ENCODE data around the gene KANSL1L.

The KANSL1L gene

DNA sequence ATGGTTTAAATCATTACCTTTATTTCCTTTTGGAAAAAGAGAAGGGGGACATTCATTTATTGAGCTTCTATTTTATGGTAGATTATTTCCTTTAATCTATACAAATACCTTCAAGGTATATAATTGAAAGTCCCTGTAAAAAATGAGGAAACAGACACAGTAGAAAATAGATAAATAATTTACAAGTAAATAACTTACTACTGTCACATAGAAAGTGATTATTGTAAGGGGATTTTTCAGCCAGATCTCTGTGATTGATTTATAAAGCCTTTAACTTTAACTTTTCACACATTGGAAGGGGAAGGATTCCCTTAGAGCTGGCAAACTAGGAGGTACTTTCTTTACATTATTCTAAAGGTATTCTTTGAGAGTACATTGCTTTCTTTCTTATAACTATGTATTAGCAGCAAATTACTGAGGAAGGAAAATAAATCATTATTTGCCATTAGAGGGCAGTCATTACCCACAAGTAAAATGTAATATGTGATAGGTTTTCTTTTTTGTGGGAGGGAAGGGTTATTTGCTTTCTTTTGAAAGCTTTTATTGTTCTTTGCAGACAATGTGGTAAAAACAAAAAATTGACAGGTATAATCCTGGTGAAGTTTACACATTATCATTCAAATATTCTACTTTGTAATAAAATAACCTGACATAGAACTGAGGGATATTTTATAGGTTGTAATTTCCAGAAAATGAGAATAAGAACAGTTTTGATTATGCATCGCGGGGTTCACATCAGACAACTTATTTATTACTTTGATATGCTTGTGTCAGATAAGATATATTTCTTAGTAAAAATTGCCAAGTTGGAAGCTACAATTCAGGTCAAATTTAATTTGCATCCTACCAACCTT lies 193.6 kb downstream of the KANSL1L start:
- no peaks in the 10 kb centered on the region for H3K9me3 ChIP-seq (ENCODE audit: control insufficient read depth, insufficient read depth, low read length)
- WGBS (ENCODE audit: insufficient coverage, insufficient read length) = no CpG with 5 or more reads among the region's 2 CpGs
- no peak overlapping the region for H3K27ac ChIP-seq (ENCODE audit: low read length)
- no peak for DNase-seq (ENCODE audit: low read depth, low spot score)
- H3K4me3 ChIP-seq (ENCODE audit: low read length) = no peak overlapping the region
- no peaks in the 10 kb centered on the region for H3K27me3 ChIP-seq (ENCODE audit: control insufficient read depth, insufficient read depth, low read length)
- no peaks in the 10 kb centered on the region for H3K4me1 ChIP-seq (ENCODE audit: control insufficient read depth, insufficient read depth, low read length)
- no peaks in the 10 kb centered on the region for H3K36me3 ChIP-seq (ENCODE audit: control insufficient read depth, insufficient read depth, low read length)

DNA sequence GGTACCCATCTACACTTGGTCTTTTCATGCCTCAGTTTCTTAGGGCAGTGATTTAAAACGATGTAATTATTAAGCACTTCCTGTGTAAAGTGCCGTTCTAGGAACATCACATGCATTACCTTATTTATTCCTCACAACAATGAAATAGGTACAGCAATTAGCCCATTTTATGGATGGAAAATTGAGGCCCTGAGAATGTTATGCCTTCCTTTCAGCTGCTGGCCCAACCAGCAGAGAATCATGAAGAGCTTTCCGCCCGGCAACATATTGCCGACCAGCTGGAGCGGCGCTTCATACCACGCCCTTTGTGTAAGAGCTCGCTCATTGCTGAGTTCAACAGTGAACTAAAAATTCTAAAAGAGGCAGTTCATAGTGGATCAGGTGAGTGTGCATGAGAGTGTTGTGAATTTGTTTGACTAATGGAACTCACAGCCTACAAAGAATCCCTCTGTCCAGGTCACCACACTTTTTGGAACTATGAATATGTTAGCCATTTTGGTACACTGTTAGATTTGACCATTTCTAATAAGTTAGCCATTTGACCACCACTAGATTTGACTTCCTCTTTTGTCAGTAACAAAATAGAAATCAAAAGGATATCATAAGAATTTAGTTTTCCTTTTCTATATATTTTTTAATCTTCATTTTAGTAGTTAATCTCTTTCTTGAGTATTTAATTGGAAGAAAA lies 194.4 kb downstream of the KANSL1L start:
- H3K4me1 ChIP-seq (ENCODE audit: control insufficient read depth, insufficient read depth, low read length) = no peaks in the 10 kb centered on the region
- no peak overlapping the region for H3K4me3 ChIP-seq (ENCODE audit: low read length)
- no peaks in the 10 kb centered on the region for H3K9me3 ChIP-seq (ENCODE audit: control insufficient read depth, insufficient read depth, low read length)
- H3K27ac ChIP-seq (ENCODE audit: low read length) = no peak overlapping the region
- no peak for DNase-seq (ENCODE audit: low read depth, low spot score)
- H3K36me3 ChIP-seq (ENCODE audit: control insufficient read depth, insufficient read depth, low read length) = no peaks in the 10 kb centered on the region
- no CpG with 5 or more reads among the region's 9 CpGs for WGBS (ENCODE audit: insufficient coverage, insufficient read length)
- H3K27me3 ChIP-seq (ENCODE audit: control insufficient read depth, insufficient read depth, low read length) = no peaks in the 10 kb centered on the region

DNA sequence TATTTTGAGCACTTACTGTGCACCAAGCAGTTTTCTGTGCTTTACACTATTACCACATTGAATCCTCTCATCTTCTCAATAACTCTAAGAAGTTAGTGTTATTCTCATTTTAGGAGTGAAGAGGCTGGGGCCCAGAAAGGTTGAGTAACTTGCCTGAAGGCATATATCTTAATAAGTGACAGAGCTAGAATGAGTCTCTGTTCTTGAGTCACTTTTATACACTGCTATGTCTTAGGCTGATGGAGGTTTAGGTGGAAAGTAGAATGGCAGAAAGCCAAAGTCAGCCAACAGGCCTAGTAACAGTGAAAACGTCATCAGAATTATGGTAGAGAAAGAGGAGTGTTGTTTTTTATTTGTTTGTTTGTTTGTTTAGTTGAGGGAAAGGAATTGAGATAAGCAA lies 196.6 kb downstream of the KANSL1L start:
- H3K36me3 ChIP-seq (ENCODE audit: control insufficient read depth, insufficient read depth, low read length) = no peaks in the 10 kb centered on the region
- DNase-seq (ENCODE audit: low read depth, low spot score) = no peak
- H3K27me3 ChIP-seq (ENCODE audit: control insufficient read depth, insufficient read depth, low read length) = no peaks in the 10 kb centered on the region
- no peak overlapping the region for H3K4me3 ChIP-seq (ENCODE audit: low read length)
- 100% methylated on average over 1 of the region's 1 CpG for WGBS (ENCODE audit: insufficient coverage, insufficient read length)
- H3K9me3 ChIP-seq (ENCODE audit: control insufficient read depth, insufficient read depth, low read length) = no peaks in the 10 kb centered on the region
- H3K27ac ChIP-seq (ENCODE audit: low read length) = no peak overlapping the region
- no peaks in the 10 kb centered on the region for H3K4me1 ChIP-seq (ENCODE audit: control insufficient read depth, insufficient read depth, low read length)

DNA sequence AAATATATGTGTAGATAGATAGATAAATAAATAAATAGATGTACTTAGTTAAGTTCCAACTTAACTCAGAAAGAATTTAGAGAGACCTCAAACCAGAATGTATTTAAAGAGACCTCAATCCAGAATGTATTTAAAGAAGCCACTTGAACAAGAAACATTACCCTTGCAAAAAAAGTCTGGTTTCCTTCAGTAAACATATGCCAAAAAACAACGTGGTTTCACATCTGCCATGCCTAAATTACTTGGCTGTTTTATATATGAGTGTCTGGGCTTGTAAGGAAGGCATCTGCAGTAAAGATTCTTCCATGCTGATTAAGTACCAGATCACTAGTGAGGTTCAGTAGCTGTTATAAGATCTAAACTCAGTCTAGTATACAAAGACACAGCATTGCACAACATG lies 197.9 kb downstream of the KANSL1L start:
- Histone ChIP-seq H3K4me1 (ENCODE audit: control insufficient read depth, insufficient read depth, low read length) (no peaks in the 10 kb centered on the region), H3K27me3 (ENCODE audit: control insufficient read depth, insufficient read depth, low read length) (no peaks in the 10 kb centered on the region), H3K27ac (ENCODE audit: low read length) (no peak overlapping the region), H3K36me3 (ENCODE audit: control insufficient read depth, insufficient read depth, low read length) (no peaks in the 10 kb centered on the region), H3K9me3 (ENCODE audit: control insufficient read depth, insufficient read depth, low read length) (no peaks in the 10 kb centered on the region), H3K4me3 (ENCODE audit: low read length) (no peak overlapping the region)
- no peak for DNase-seq (ENCODE audit: low read depth, low spot score)
- no CpG with 5 or more reads among the region's 1 CpG for WGBS (ENCODE audit: insufficient coverage, insufficient read length)
